HCT116 (cell line): ENCODE measurements around the gene PLA2R1. TPM values are rescaled to one million over a fixed set of nuclear protein-coding genes. Genes with fewer than 3 reads are reported as not detected.
A peak's percentile ranks its signal among the peaks of the same experiment; 100 is the strongest.

ENCODE experiments used
- ATAC-seq: fragments of 200-7000 bp; cut with Tn5 transposase; 2 replicates; pipeline ENCODE4 v1.9.1; 2020; ENCODE audit warnings: mild to moderate bottlenecking, moderate library complexity
- Bru-seq: library from RNA; stranded (reverse); fragments of 400-500 nt; gene quantifications from one replicate; lab custom pipeline; 2021; lab: Mats Ljungman, UMichigan
- BruChase-seq, 2 experiments: library from RNA; stranded (reverse); fragments of 400-500 nt; gene quantifications; one replicate each; lab custom pipeline; 2021; lab: Mats Ljungman, UMichigan
- BruUV-seq: library from RNA; stranded (reverse); fragments of 400-500 nt; replicated peaks from 2 replicates; lab custom pipeline; 2021; lab: Mats Ljungman, UMichigan
- CTCF ChIA-PET: fragments of 300-600 bp; sonication (Branson Sonifier 250); formaldehyde crosslinking; loops from one replicate; lab custom pipeline; 2021; ENCODE audit warnings: antibody characterized with exemption; lab: Charles Lee
- POLR2A ChIA-PET: fragments of 300-600, 350-600 bp; sonication (Branson Sonifier 250); formaldehyde crosslinking; loops from one replicate; lab custom pipeline; 2021; ENCODE audit warnings: antibody characterized with exemption; lab: Charles Lee
- RAD21 ChIA-PET, 2 experiments: fragments of 300-600 bp; sonication (Branson Sonifier 250); formaldehyde crosslinking; loops; one replicate each; lab custom pipeline; 2023; ENCODE audit warnings: low total read pairs in 2 of 2; ENCODE audit not compliant: uncharacterized antibody in 2 of 2, unreplicated experiment in 2 of 2, low non-redundant PET in 1 of 2; lab: Charles Lee
- DNase-seq: peaks from one replicate; pipeline ENCODE4 v3.0.0-alpha.2; 2010; ENCODE audit warnings: low read depth, low spot score
- H2AFZ ChIP-seq: fragments of 200-600 bp; shearing (Covaris generic), sonication (generic); 2 replicates; pipeline ENCODE4 v1.6.1; 2017; ENCODE audit warnings: low read depth, mixed run types, mixed read lengths, antibody characterized with exemption, low read length; ENCODE audit not compliant: poor library complexity, severe bottlenecking
- H3K27ac ChIP-seq: 2 replicates; pipeline ENCODE4 v1.5.1; 2012; ENCODE audit warnings: low read depth, low read length
- H3K27me3 ChIP-seq: fragments of 200-600 bp; sonication (generic); 2 replicates; pipeline ENCODE4 v1.6.1; 2016; ENCODE audit warnings: mixed run types, low read length, mixed read lengths; ENCODE audit not compliant: insufficient read depth
- H3K36me3 ChIP-seq, 2 experiments: fragments of 200-500 bp in 1 of 2; fragments of 200-600 bp in 1 of 2; sonication (Bioruptor generic) in 1 of 2; sonication (generic) in 1 of 2; 2 replicates each; pipeline versions ENCODE4 v1.5.1 to v1.6.1; 2014 to 2016; ENCODE audit warnings: low read length in 2 of 2, inconsistent platforms in 1 of 2, mixed read lengths in 1 of 2, mixed run types in 1 of 2; ENCODE audit not compliant: insufficient read depth in 2 of 2, control insufficient read depth in 1 of 2
- H3K4me1 ChIP-seq, 2 experiments: fragments of 200-600 bp in 1 of 2; sonication (generic) in 1 of 2; 2 replicates each; pipeline versions ENCODE4 v1.5.1 to v1.6.1; 2012 to 2017; ENCODE audit warnings: low read length in 2 of 2, inconsistent platforms in 1 of 2, mild to moderate bottlenecking in 1 of 2, mixed read lengths in 1 of 2, mixed run types in 1 of 2, moderate library complexity in 1 of 2; ENCODE audit not compliant: insufficient read depth in 2 of 2, control insufficient read depth in 1 of 2
- H3K4me2 ChIP-seq: fragments of 200-600 bp; sonication (generic); 2 replicates; pipeline ENCODE4 v1.6.1; 2017; ENCODE audit warnings: mixed run types, low read length, mixed read lengths
- H3K4me3 ChIP-seq, 2 experiments: fragments of 200-600 bp in 1 of 2; sonication (generic) in 1 of 2; replicated peaks in 1 of 2; 2 replicates each; pipeline ENCODE4 v1.5.1; 2011 to 2016; ENCODE audit warnings: low read length in 2 of 2, control low read depth in 1 of 2, low read depth in 1 of 2, mild to moderate bottlenecking in 1 of 2, mixed read lengths in 1 of 2, mixed run types in 1 of 2
- H3K79me2 ChIP-seq: fragments of 200-600 bp; sonication (generic); 2 replicates; pipeline ENCODE4 v1.6.1; 2017; ENCODE audit warnings: mild to moderate bottlenecking, mixed run types, low read length, moderate library complexity, mixed read lengths; ENCODE audit not compliant: insufficient read depth
- H3K9ac ChIP-seq: fragments of 200-600 bp; sonication (generic); 2 replicates; pipeline ENCODE4 v1.6.1; 2016; ENCODE audit warnings: low read length, mixed read lengths
- H3K9me2 ChIP-seq: fragments of 200-600 bp; sonication (generic), shearing (Covaris generic); 2 replicates; pipeline ENCODE4 v1.6.1; 2017; ENCODE audit warnings: mixed run types, mild to moderate bottlenecking, moderate library complexity; ENCODE audit not compliant: insufficient read depth
- H3K9me3 ChIP-seq, 2 experiments: fragments of 200-500 bp in 1 of 2; fragments of 200-600 bp in 1 of 2; sonication (Bioruptor generic) in 1 of 2; sonication (generic) in 1 of 2; 2 replicates each; pipeline ENCODE4 v1.6.1; 2014 to 2017; ENCODE audit warnings: low read length in 2 of 2, mixed read lengths in 2 of 2, inconsistent platforms in 1 of 2, low read depth in 1 of 2, mild to moderate bottlenecking in 1 of 2, mixed run types in 1 of 2, moderate library complexity in 1 of 2; ENCODE audit not compliant: control insufficient read depth in 1 of 2, insufficient read depth in 1 of 2
- H4K20me1 ChIP-seq: fragments of 200-600 bp; sonication (generic), shearing (Covaris generic); 2 replicates; pipeline ENCODE4 v1.6.1; 2017; ENCODE audit warnings: mixed run types, mild to moderate bottlenecking, moderate library complexity; ENCODE audit not compliant: insufficient read depth
- CBX3 ChIP-seq: IDR thresholded peaks from 2 replicates; pipeline ENCODE4 v1.6.1; 2012; ENCODE audit warnings: low read depth
- CEBPB ChIP-seq: IDR thresholded peaks from 2 replicates; pipeline ENCODE4 v1.6.1; 2012; ENCODE audit warnings: low read depth
- ELF1 ChIP-seq: IDR thresholded peaks from 2 replicates; pipeline ENCODE4 v1.6.1; 2012; ENCODE audit warnings: low read depth, borderline replicate concordance
- FOSL1 ChIP-seq: IDR thresholded peaks from 2 replicates; pipeline ENCODE4 v1.6.1; 2012; ENCODE audit warnings: low read depth
- JUND ChIP-seq: IDR thresholded peaks from 2 replicates; pipeline ENCODE4 v1.6.1; 2012
- POLR2A ChIP-seq: IDR thresholded peaks from 2 replicates; pipeline ENCODE4 v1.7.0; 2011; ENCODE audit warnings: borderline replicate concordance; ENCODE audit not compliant: insufficient read depth, insufficient read length; ENCODE audit errors: extremely low read depth
- POLR2AphosphoS5 ChIP-seq: IDR thresholded peaks from 2 replicates; pipeline ENCODE4 v1.6.1; 2011; ENCODE audit warnings: mild to moderate bottlenecking, low read depth, low read length, moderate library complexity
- RAD21 ChIP-seq: IDR thresholded peaks from 2 replicates; pipeline ENCODE4 v1.6.1; 2012; ENCODE audit warnings: low read depth, mild to moderate bottlenecking
- SIN3A ChIP-seq: IDR thresholded peaks from 2 replicates; pipeline ENCODE4 v1.6.1; 2012; ENCODE audit warnings: low read depth
- SP1 ChIP-seq: IDR thresholded peaks from 2 replicates; pipeline ENCODE4 v1.6.1; 2012; ENCODE audit warnings: low read depth
- SRF ChIP-seq: IDR thresholded peaks from 2 replicates; pipeline ENCODE4 v1.6.1; 2012; ENCODE audit warnings: low read depth
- TCF7L2 ChIP-seq: IDR thresholded peaks from 2 replicates; pipeline ENCODE4 v1.7.0; 2011; ENCODE audit warnings: borderline replicate concordance, inconsistent platforms; ENCODE audit not compliant: insufficient read depth, insufficient read length; ENCODE audit errors: extremely low read depth
- YY1 ChIP-seq: IDR thresholded peaks from 2 replicates; pipeline ENCODE4 v1.6.1; 2011; ENCODE audit warnings: low read length, low read depth, moderate library complexity, mild to moderate bottlenecking; ENCODE audit not compliant: insufficient replicate concordance; ENCODE audit errors: extremely low read depth
- ZFX ChIP-seq: fragments of 450-650 bp; IDR thresholded peaks from 2 replicates; pipeline ENCODE4 v1.6.1; 2017
- ZNF274 ChIP-seq: fragments of 200-500 bp; sonication (Bioruptor generic); IDR thresholded peaks from 2 replicates; pipeline ENCODE4 v1.6.1; 2014; ENCODE audit warnings: mild to moderate bottlenecking, low read depth, low read length, inconsistent platforms
- intact Hi-C: fragments of 100-400 bp; cut with micrococcal nuclease; formaldehyde crosslinking; loops from 2 replicates; pipeline ENCODE4 v1.10.0; 2022
- long read RNA-seq: library from polyadenylated mRNA; unstranded; transcript quantifications from one replicate; pipeline ENCODE4 v2.0.0, GENCODE V29; 2021; ENCODE audit not compliant: unreplicated experiment
- polyA plus RNA-seq: library from polyadenylated mRNA; unstranded; fragments of >200 nt; gene quantifications from 2 replicates; pipeline ENCODE4 v1.2.1, GENCODE V29; 2012; ENCODE audit warnings: missing spikeins
- total RNA-seq: library from RNA; stranded (reverse); gene quantifications from one replicate; pipeline ENCODE4 v1.2.1, GENCODE V29; 2021; ENCODE audit not compliant: unreplicated experiment
- TF ChIP-seq, protein P1 (sequence below): IDR thresholded peaks from 2 replicates; pipeline ENCODE4 v1.6.1; 2012
- TF ChIP-seq, protein P2 (sequence below): IDR thresholded peaks from 2 replicates; pipeline ENCODE4 v1.6.1; 2011; ENCODE audit warnings: mild to moderate bottlenecking, low read length, moderate library complexity; ENCODE audit not compliant: insufficient replicate concordance; ENCODE audit errors: extremely low read depth
- TF ChIP-seq, protein P3 (sequence below): IDR thresholded peaks from 2 replicates; pipeline ENCODE4 v1.6.1; 2012
- TF ChIP-seq, protein P4 (sequence below), 3 experiments: fragments of 200-600 bp in 1 of 3; sonication (generic) in 1 of 3; IDR thresholded peaks in 2 of 3; conservative IDR thresholded peaks in 1 of 3; 2 replicates each; pipeline ENCODE4 v1.5.1; 2012 to 2017; ENCODE audit warnings: low read depth in 2 of 3, low read length in 2 of 3, antibody characterized with exemption in 1 of 3, borderline replicate concordance in 1 of 3, control low read depth in 1 of 3, mild to moderate bottlenecking in 1 of 3, mixed read lengths in 1 of 3, mixed run types in 1 of 3, moderate library complexity in 1 of 3; ENCODE audit not compliant: insufficient read depth in 1 of 3

The PLA2R1 gene
- total RNA-seq: 0.34 TPM
- 0.10 and 0.14 TPM in 2 replicates for polyA plus RNA-seq
- percentile 31 among the genes with signal in this experiment for Bru-seq, nascent RNA
- BruChase-seq, experiment 1, labeled RNA remaining after a 6-hour chase: percentile 19 among the genes with signal in this experiment
- percentile 35 among the genes with signal in this experiment for BruChase-seq, experiment 2, labeled RNA remaining after a 2-hour chase
- long read RNA-seq: 0 reads

- Histone ChIP-seq H3K27ac (no peak within 1 kb of the TSS), H3K4me1 (peaks cover 0 to 5% of the 10 kb centered on the region in 2 experiments; a peak in 2 of 4 replicates), H3K79me2 (no peaks in the 10 kb centered on the region), H3K4me3 (peak within 1 kb of the TSS; percentile 40 to 55), H4K20me1 (no peaks in the 10 kb centered on the region), H3K4me2 (peak within 1 kb of the TSS; percentile 74), H3K9me2 (no peaks in the 10 kb centered on the region), H3K27me3 (no peaks in the 10 kb centered on the region), H3K36me3 (no peaks in the 10 kb centered on the region), H2AFZ (peak within 1 kb of the TSS; percentile 54), H3K9ac (peak within 1 kb of the TSS; percentile 33; the same call in 1 of the 2 replicates), H3K9me3 (no peaks in the 10 kb centered on the region)
- intact Hi-C loops: no loop called here
- ChIA-PET CTCF (no interaction called here), POLR2A (no interaction called here), RAD21 (no interaction called here)
- no TSS peak for BruUV-seq
- peak; percentile 74 for ATAC-seq
- TF ChIP-seq ZFX (no peak), SP1 (no peak), TCF7L2 (no peak), POLR2AphosphoS5 (no peak), CBX3 (no peak), RAD21 (no peak), CEBPB (no peak), ELF1 (no peak), JUND (no peak), POLR2A (no peak), FOSL1 (no peak), SIN3A (no peak), SRF (no peak), YY1 (no peak), ZNF274 (no peak)
- TF ChIP-seq, protein P1, sequence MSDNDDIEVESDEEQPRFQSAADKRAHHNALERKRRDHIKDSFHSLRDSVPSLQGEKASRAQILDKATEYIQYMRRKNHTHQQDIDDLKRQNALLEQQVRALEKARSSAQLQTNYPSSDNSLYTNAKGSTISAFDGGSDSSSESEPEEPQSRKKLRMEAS: no peak
- TF ChIP-seq, protein P2, sequence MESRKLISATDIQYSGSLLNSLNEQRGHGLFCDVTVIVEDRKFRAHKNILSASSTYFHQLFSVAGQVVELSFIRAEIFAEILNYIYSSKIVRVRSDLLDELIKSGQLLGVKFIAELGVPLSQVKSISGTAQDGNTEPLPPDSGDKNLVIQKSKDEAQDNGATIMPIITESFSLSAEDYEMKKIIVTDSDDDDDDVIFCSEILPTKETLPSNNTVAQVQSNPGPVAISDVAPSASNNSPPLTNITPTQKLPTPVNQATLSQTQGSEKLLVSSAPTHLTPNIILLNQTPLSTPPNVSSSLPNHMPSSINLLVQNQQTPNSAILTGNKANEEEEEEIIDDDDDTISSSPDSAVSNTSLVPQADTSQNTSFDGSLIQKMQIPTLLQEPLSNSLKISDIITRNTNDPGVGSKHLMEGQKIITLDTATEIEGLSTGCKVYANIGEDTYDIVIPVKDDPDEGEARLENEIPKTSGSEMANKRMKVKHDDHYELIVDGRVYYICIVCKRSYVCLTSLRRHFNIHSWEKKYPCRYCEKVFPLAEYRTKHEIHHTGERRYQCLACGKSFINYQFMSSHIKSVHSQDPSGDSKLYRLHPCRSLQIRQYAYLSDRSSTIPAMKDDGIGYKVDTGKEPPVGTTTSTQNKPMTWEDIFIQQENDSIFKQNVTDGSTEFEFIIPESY: no peak
- TF ChIP-seq, protein P3, sequence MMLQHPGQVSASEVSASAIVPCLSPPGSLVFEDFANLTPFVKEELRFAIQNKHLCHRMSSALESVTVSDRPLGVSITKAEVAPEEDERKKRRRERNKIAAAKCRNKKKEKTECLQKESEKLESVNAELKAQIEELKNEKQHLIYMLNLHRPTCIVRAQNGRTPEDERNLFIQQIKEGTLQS: no peak
- TF ChIP-seq, protein P4, sequence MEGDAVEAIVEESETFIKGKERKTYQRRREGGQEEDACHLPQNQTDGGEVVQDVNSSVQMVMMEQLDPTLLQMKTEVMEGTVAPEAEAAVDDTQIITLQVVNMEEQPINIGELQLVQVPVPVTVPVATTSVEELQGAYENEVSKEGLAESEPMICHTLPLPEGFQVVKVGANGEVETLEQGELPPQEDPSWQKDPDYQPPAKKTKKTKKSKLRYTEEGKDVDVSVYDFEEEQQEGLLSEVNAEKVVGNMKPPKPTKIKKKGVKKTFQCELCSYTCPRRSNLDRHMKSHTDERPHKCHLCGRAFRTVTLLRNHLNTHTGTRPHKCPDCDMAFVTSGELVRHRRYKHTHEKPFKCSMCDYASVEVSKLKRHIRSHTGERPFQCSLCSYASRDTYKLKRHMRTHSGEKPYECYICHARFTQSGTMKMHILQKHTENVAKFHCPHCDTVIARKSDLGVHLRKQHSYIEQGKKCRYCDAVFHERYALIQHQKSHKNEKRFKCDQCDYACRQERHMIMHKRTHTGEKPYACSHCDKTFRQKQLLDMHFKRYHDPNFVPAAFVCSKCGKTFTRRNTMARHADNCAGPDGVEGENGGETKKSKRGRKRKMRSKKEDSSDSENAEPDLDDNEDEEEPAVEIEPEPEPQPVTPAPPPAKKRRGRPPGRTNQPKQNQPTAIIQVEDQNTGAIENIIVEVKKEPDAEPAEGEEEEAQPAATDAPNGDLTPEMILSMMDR (IDR thresholded peaks at IDR 0.05 in 2 of 3, conservative IDR thresholded peaks at IDR 0.05 in 1 of 3; ENCODE audit: borderline replicate concordance in 1 of 3, insufficient read depth in 1 of 3, low read depth in 2 of 3, low read length in 2 of 3): no peak
- no peak for DNase-seq
These were observed at the start of gene PLA2R1 for GRCh38 chr2:160062292-160063005. Gene PLA2R1 (minus strand): TSS chr2:160062615. CDS start chr2:160062403, 212 bp downstream.
